ENCODE measurements around the gene SSNA1.

Gene SSNA1

DNA sequence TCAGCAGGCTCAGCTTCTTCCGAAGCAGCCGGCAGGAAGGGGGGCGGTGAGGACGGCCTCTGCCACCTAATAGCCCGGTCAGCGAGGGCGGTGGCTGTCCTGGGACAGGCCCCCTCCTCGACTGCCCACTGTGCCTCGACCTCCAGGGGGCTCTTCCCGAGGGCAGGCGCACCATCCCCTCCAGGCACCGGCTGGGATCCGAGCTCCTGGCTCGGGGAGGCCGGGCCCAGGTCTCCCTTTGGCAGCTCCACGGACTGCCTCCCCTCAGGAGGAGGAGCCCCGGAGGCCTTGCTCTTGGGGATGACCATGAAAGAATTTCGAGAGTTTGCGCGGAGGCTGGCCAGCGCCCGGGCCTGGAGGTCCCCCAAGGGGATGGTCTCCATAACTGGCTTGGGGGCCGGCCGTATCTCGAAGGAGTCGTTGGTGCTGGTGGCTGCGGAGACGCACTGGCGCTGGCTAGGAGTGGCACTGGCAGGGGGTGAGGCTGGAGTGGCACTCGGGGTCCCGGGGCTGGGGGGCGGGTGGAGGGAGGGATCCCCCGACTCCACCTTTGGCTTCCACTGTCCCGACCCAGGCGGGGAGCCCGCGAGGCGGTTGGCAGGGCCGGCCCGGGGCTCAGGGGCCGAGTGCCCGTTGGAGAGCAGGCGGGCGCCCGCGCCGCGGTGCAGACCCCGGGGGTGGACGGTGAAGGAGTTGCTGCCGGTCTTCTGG, 11.1 kb downstream of the SSNA1 start:
- TF ChIP-seq, protein P1, sequence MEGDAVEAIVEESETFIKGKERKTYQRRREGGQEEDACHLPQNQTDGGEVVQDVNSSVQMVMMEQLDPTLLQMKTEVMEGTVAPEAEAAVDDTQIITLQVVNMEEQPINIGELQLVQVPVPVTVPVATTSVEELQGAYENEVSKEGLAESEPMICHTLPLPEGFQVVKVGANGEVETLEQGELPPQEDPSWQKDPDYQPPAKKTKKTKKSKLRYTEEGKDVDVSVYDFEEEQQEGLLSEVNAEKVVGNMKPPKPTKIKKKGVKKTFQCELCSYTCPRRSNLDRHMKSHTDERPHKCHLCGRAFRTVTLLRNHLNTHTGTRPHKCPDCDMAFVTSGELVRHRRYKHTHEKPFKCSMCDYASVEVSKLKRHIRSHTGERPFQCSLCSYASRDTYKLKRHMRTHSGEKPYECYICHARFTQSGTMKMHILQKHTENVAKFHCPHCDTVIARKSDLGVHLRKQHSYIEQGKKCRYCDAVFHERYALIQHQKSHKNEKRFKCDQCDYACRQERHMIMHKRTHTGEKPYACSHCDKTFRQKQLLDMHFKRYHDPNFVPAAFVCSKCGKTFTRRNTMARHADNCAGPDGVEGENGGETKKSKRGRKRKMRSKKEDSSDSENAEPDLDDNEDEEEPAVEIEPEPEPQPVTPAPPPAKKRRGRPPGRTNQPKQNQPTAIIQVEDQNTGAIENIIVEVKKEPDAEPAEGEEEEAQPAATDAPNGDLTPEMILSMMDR (IDR thresholded peaks at IDR 0.05; ENCODE audit: borderline replicate concordance, extremely low read depth, low read length, poor library complexity, severe bottlenecking), result no peak
- no peak for TF ChIP-seq EZH2 (IDR thresholded peaks at IDR 0.05; ENCODE audit: borderline replicate concordance, low read depth, low read length, severe bottlenecking)
- Histone ChIP-seq H3K27me3 (ENCODE audit: insufficient read depth, low read length, poor library complexity) (no peaks in the 10 kb centered on the region), H3K9ac (ENCODE audit: low read depth, low read length) (peak overlapping the region; percentile 45), H2AFZ (ENCODE audit: low read depth, low read length) (no peak overlapping the region), H3K79me2 (ENCODE audit: insufficient read depth, low read length) (peaks cover 39% of the 10 kb centered on the region), H3K4me1 (ENCODE audit: insufficient read depth, low read length) (peaks cover 59% of the 10 kb centered on the region), H3K27ac (ENCODE audit: low read length) (no peak overlapping the region), H3K36me3 (ENCODE audit: insufficient read depth, low read length) (peaks cover 10% of the 10 kb centered on the region), H3K9me3 (ENCODE audit: insufficient read depth, low read length, severe bottlenecking) (no peaks in the 10 kb centered on the region), H3K4me3 (ENCODE audit: low read depth in 1 of 2, low read length in 2 of 2) (peak overlapping the region in 1 of 2 experiments; percentile 44; a peak in 2 of 4 replicates), H4K20me1 (ENCODE audit: insufficient read depth, low read length) (peaks cover 36% of the 10 kb centered on the region), H3K4me2 (ENCODE audit: insufficient read depth, low read length) (peak overlapping the region; percentile 97)
- ATAC-seq (ENCODE audit: insufficient read depth, low read depth), result no peak
- no peak for DNase-seq

DNA sequence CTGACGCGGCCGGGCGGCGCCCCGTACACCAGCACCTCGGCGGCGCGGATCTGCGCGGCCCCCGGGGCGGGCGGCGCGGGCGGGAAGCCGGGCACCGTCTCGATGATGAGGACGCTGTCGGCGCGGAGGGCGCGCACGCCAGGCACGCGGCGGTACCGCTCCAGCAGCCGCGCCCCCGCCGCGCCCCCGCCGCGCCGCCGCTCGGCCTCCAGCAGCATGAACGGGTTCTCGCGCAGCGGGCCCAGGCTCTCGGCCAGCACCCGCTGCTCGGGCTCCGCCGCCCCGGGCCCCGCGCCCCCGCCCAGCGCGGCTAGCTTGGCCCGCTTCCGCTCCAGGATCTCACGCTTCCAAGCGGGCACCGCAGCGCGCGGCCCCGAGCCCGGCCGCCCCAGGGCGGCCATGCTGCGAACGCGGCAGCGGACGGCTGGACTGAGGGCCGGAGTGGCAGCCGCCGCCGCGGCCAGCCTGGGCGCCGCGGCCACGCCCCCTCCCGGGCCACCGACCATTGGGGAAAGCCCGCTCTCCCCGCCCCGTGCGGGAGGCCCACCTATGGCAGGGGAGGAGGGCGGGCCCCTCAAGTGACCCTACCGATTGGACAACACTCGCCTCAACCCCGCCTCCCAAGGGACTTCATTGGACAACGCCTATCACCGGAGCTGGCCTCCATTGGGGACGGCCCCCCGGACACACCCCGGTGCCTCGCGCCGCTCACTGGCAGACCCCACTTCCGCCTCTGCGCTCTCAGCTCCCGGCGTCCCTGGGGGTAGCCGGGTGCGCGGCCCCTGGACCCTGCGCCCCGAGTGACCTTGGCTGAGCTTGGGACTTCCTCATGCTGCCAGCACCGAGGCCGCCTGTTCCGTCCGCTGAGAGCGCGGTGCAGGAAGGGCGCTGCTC, 12.1 kb downstream of the SSNA1 start, which contains the start of gene TPRN:
Gene TPRN (minus strand): TSS at position 431 of the 894 bp plus-strand sequence. CDS start 30 bp downstream, at position 401.
- H3K27ac ChIP-seq (ENCODE audit: low read length), result peak within 1 kb of the TSS; percentile 89
- peak; percentile 95 for ATAC-seq (ENCODE audit: insufficient read depth, low read depth)
- peak; percentile 99 for DNase-seq
- H3K36me3 ChIP-seq (ENCODE audit: insufficient read depth, low read length), result peaks cover 11% of the 10 kb centered on the region
- H3K4me3 ChIP-seq (ENCODE audit: low read depth in 1 of 2, low read length in 2 of 2), result peak within 1 kb of the TSS; percentile 43 to 94
- H3K9ac ChIP-seq (ENCODE audit: low read depth, low read length), result peak within 1 kb of the TSS; percentile 77
- H3K79me2 ChIP-seq (ENCODE audit: insufficient read depth, low read length), result peaks cover 48% of the 10 kb centered on the region
- peak within 1 kb of the TSS; percentile 87 for H2AFZ ChIP-seq (ENCODE audit: low read depth, low read length)
- H3K4me2 ChIP-seq (ENCODE audit: insufficient read depth, low read length), result peak within 1 kb of the TSS; percentile 97
- TF ChIP-seq, protein P1 (IDR thresholded peaks at IDR 0.05; ENCODE audit: borderline replicate concordance, extremely low read depth, low read length, poor library complexity, severe bottlenecking), result no peak
- TF ChIP-seq EZH2 (IDR thresholded peaks at IDR 0.05; ENCODE audit: borderline replicate concordance, low read depth, low read length, severe bottlenecking), result no peak
- no peaks in the 10 kb centered on the region for H3K9me3 ChIP-seq (ENCODE audit: insufficient read depth, low read length, severe bottlenecking)
- H4K20me1 ChIP-seq (ENCODE audit: insufficient read depth, low read length), result peaks cover 42% of the 10 kb centered on the region
- H3K27me3 ChIP-seq (ENCODE audit: insufficient read depth, low read length, poor library complexity), result no peaks in the 10 kb centered on the region
- H3K4me1 ChIP-seq (ENCODE audit: insufficient read depth, low read length), result peaks cover 64% of the 10 kb centered on the region

DNA sequence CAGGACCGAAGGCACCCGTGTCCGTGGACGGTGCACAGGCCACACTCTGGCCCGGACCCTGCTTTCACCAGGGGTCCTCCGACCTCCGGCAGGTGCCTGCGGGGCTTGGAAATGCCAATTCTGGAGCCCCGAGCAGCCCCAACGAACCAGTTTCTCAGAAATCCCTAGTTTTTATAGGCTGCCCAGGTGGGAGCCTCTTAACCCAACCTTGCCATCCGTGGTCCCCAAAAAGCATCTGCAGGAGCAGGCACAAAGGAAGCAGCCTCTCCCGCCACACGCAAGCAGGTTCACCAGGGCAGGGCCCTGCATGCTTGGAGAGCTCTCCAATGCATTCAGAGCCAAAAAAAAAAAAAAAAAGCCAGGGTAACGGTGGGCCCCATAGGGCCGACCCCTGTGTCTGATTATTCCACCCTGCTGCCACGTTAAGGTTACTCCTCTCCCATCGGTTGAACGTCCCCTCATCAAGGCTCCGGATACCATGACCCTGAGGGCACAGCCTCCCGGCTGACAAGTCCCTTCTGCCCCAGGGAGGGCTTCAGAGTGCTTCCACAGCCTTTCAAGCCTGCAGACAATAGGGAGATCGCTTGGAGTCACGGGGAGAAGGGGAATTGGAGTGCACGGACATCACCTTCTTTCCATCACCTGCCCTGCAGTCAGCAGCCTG, 12.9 kb downstream of the SSNA1 start:
- Histone ChIP-seq H2AFZ (ENCODE audit: low read depth, low read length) (peak overlapping the region; percentile 87), H3K4me1 (ENCODE audit: insufficient read depth, low read length) (peaks cover 68% of the 10 kb centered on the region), H3K27ac (ENCODE audit: low read length) (peak overlapping the region; percentile 89), H3K4me3 (ENCODE audit: low read depth in 1 of 2, low read length in 2 of 2) (peak overlapping the region; percentile 43 to 94), H3K36me3 (ENCODE audit: insufficient read depth, low read length) (peaks cover 17% of the 10 kb centered on the region), H3K27me3 (ENCODE audit: insufficient read depth, low read length, poor library complexity) (no peaks in the 10 kb centered on the region), H3K79me2 (ENCODE audit: insufficient read depth, low read length) (peaks cover 55% of the 10 kb centered on the region), H4K20me1 (ENCODE audit: insufficient read depth, low read length) (peaks cover 42% of the 10 kb centered on the region), H3K9me3 (ENCODE audit: insufficient read depth, low read length, severe bottlenecking) (no peaks in the 10 kb centered on the region), H3K9ac (ENCODE audit: low read depth, low read length) (peak overlapping the region; percentile 77), H3K4me2 (ENCODE audit: insufficient read depth, low read length) (peak overlapping the region; percentile 97)
- no peak for DNase-seq
- TF ChIP-seq EZH2 (IDR thresholded peaks at IDR 0.05; ENCODE audit: borderline replicate concordance, low read depth, low read length, severe bottlenecking), result no peak
- TF ChIP-seq, protein P1 (IDR thresholded peaks at IDR 0.05; ENCODE audit: borderline replicate concordance, extremely low read depth, low read length, poor library complexity, severe bottlenecking), result no peak
- no peak for ATAC-seq (ENCODE audit: insufficient read depth, low read depth)

Measured in DND-41 (cell line).